GM21360 (cell line): Measurements from ENCODE around the gene TDRD5.

Source experiments
- ATAC-seq: cut with Tn5 transposase; IDR thresholded peaks from one replicate; pipeline ENCODE4 v1.9.1; 2021; ENCODE audit warnings: mild to moderate bottlenecking, moderate library complexity; ENCODE audit not compliant: unreplicated experiment

TDRD5 gene

GRCh38 chr1:179591592-179592580, at the start of gene TDRD5:
Gene TDRD5 (plus strand): TSS chr1:179591832. CDS start chr1:179592616, 784 bp downstream.
- no peak for ATAC-seq

DNA sequence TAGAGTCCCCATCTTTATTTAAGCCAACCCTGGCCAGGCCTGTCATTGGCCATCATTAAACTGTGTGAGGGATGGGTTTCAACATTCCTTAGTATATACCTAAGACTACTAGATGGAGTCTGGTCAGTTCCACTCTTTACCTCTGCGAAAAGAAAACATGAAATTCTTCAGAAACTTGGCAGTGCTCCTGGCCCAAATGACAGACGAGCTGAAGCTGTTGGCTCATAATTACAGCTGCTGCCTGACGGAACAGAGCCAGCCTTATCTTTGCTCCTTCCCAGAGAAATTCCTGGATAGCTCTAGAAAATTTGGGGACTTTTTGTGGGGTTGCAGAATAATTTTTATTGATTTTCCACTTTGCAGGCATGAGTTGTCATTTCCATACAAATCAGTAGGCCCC, 46.3 kb upstream of the TDRD5 start:
- no peak for ATAC-seq

DNA sequence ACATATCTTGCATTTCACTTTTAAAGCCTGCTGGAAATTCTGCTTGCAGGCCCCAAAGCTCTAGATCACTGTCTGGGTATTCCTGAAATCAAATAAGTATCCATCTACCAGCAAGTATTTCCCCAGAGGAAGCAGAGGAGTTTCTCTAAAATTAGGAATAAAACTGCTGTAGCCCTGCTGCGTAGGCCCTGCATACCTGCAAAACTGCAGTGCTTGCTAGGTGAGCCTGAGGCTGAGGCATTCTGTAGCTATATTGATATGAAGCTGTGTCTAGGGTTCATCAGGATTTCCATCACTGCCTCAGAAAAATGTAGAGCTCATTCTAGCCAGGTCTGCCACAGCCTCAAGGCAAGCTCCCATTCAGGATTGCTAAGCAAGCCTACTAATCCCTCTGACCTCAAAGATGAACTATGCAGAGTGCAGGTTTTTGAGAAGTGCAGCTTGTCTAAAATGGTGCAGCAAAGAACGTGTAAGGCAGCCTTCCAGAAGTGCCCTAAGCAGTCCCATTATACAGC, 44.6 kb upstream of the TDRD5 start:
- ATAC-seq, result no peak

DNA sequence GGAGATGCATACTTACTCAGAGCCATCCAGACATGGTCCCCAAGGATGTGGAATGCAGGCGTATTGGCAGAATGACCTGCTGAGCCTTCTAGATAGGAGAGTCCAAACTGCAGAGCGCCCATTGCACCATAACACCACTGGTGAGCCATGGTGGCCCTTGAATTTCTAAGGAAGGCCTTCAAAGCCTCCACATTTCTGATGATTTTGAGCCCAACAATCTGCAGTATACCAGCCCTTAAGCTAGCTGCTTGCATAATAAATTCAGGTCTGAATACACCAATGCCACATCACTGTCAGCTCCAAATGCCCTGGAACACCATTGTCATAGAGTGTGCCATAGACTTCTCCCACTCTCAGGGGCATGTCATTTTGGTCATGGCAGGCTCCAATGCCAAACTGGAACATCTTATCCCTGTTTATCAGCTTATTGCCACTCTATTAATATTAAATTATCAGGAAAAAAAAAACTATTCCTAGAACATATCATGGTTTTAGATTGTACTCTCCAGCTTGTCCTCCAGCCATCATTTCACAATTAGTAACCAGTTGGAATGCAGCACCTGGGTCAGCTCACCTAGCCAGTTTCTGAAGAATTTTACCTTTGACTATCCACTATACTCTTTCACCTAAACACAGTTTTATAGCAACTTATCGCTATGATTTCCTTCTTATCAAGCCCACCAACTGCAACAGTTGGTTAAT, 42.8 kb upstream of the TDRD5 start:
- no peak for ATAC-seq

- no peak for ATAC-seq
Observed at GRCh38 chr1:179549368-179549700, 42.3 kb upstream of the TDRD5 start.

DNA sequence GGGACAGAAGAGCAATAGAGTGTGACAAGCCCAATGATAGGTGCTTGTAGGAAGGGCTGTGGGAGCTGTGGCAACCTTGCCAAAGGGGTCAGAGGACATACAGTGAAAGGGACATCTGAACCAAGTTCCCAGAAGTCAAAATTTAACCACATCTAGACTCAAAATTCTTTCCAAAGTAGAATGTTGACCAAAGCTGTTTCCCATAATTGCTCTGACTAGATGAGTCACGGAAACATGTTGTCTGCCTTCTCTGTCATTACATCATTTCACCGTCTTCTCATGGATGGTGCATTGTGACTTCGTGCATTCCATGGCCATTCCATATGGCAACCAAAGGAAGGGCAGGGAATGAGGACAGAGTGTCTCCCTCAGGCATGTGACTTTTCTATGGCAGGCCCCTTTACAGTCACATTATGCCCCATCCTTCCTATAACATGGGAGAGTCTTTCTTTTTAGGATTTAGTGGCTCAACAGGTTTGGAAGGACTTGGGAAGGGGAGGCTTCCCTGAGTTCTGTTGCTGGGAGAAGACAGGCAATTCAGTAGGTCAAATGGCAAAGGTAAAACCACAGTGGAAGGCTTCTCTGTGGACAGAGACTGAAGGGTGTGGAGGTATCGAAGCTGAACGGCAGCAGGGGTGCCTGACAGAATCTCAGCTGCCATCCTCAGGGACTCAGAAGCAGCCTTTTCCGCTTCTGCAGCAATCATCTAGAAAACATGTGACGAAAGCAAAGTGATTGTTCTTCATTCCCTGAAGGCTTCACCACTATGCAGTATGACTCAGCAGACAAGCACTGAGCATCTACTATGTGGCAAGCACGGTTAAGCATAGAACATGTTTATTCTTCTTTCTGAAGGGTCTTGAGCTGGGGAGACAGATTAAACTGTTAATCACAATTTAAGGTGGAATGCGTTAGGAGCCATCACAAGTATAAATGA, 40.6 kb upstream of the TDRD5 start:
- no peak for ATAC-seq

- no peak for ATAC-seq
Observed at GRCh38 chr1:179554427-179554826, 37.2 kb upstream of the TDRD5 start.

GRCh38 chr1:179558078-179558477, 33.6 kb upstream of the TDRD5 start:
- ATAC-seq, result no peak

- no peak for ATAC-seq
Observed at GRCh38 chr1:179575497-179576314, 15.9 kb upstream of the TDRD5 start, which contains the start of gene NPHS2. Gene NPHS2 (minus strand): TSS chr1:179575948. CDS start chr1:179575864, 84 bp downstream.

DNA sequence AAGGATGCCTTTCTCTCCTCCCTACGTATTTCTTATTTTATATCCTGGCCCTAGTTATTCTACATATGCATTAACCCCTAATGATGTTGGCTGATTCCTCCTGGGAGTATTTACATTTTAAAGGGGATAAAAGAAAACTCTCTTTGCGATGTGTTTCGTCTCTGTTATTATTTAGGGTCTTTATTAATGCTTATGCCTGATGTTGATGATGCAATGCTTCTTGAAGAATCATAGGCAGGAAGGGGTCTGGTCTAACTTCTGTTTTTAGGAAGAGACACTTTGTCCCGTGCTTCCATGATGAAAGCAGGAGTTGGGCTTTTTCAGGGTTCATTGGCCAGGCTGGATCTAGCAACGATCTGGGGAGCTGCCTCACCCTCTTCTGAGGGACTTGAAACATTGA, 15.1 kb upstream of the TDRD5 start:
- ATAC-seq, result no peak

GRCh38 chr1:179583771-179584320, 7.8 kb upstream of the TDRD5 start:
- no peak for ATAC-seq

- no peak for ATAC-seq
Observed at GRCh38 chr1:179586107-179586823, 5.4 kb upstream of the TDRD5 start.

DNA sequence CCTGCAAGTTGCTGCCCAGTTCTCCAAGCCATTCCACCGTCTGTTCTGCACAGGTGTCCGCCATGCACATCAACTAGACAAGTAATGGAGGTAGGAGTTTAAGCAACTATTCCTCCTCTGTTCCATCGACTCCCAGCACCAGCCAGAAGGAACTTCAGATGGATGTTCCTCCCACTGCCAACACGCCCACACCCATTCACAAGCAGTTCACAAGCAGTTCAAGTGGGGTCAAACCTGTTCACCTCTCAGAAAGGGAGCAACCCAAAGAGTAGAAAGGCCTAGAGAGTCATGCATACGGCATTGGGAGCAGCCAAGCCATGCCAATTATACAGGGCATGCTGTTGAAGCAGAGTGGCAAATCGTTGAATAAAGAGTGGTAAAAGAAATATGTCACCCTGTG, 4.3 kb upstream of the TDRD5 start:
- ATAC-seq, result no peak

- no peak for ATAC-seq
Observed at GRCh38 chr1:179588425-179589024, 3.1 kb upstream of the TDRD5 start.

DNA sequence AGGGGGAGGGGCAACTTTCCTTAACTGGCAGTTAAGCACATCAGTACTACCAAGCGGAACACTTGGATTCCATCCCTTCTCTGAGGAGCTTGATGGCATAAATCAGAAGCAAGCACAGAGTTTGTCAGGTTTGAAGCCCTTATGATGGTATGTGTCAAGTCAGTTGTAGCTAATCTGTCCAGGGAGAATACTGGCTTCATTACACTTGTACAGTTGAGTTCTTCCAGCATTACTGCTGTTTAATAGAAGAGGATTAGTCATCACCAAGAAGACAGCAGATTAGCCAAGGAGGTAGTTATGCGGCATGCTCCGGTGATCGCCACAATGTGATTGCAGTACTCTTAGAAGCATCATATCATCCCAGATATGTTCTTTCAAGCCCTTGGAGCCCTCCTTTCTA, 2.1 kb upstream of the TDRD5 start:
- ATAC-seq, result no peak

- no peak for ATAC-seq
Observed at GRCh38 chr1:179590671-179591070, 961 bp upstream of the TDRD5 start.

- ATAC-seq, result no peak
Observed at GRCh38 chr1:179591253-179591591, 410 bp upstream of the TDRD5 start.

DNA sequence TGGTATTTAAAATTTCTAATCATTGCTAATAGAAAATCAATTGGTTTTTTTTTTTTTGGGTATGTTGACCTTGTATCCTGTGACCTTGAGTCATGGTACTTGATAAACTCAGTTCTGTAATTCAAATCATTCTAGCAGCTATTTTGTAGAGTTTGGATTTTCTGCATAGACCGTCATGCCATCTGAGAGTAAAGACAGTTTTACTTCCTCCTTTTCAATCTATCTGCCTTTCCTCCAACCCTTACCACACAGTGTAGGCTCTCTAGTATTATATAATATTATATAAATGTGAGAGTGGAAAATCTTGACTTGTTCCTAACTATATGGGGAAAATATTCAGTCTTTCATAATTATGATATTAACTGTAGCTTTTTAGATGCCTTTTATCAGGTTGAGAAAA, 7.0 kb downstream of the TDRD5 start:
- no peak for ATAC-seq
